Liver (tissue), 3 donors: ENCODE measurements around the gene PWP1.

Experiments
- EGR1 ChIP-seq, 2 donors: IDR thresholded peaks; 2 replicates each; pipeline ENCODE4 v1.6.1; 2016 to 2018; ENCODE audit warnings: antibody characterized with exemption in 2 of 2, low read depth in 2 of 2
- FOXA1 ChIP-seq: IDR thresholded peaks from 2 replicates; pipeline ENCODE4 v1.6.1; 2016; ENCODE audit warnings: antibody characterized with exemption
- GABPA ChIP-seq, 2 donors: IDR thresholded peaks in 1 of 2; conservative IDR thresholded peaks in 1 of 2; 2 replicates each; pipeline ENCODE4 v1.6.1; 2016; ENCODE audit warnings: antibody characterized with exemption in 2 of 2, mild to moderate bottlenecking in 1 of 2, moderate library complexity in 1 of 2
- HNF4A ChIP-seq, 2 donors: conservative IDR thresholded peaks; 2 replicates each; pipeline ENCODE4 v1.6.1; 2016; ENCODE audit warnings: antibody characterized with exemption in 2 of 2, mild to moderate bottlenecking in 2 of 2
- RAD21 ChIP-seq, 2 donors: IDR thresholded peaks; 2 replicates each; pipeline ENCODE4 v1.6.1; 2016; ENCODE audit warnings: antibody characterized with exemption in 2 of 2, mild to moderate bottlenecking in 2 of 2
- SP1 ChIP-seq: IDR thresholded peaks from 2 replicates; pipeline ENCODE4 v1.6.1; 2018; ENCODE audit warnings: antibody characterized with exemption, mild to moderate bottlenecking
- TAF1 ChIP-seq: conservative IDR thresholded peaks from 2 replicates; pipeline ENCODE4 v1.6.1; 2016; ENCODE audit warnings: antibody characterized with exemption, mild to moderate bottlenecking
- TF ChIP-seq, protein P1 (sequence below): fragments of 150-350 bp; IDR thresholded peaks from 2 replicates; pipeline ENCODE4 v1.5.1; 2017; ENCODE audit warnings: improper control_type of control experiment, low read depth, low read length; ENCODE audit not compliant: missing input control
- TF ChIP-seq, protein P2 (sequence below): IDR thresholded peaks from 2 replicates; pipeline ENCODE4 v1.6.1; 2016; ENCODE audit warnings: antibody characterized with exemption, mild to moderate bottlenecking
- TF ChIP-seq, protein P3 (sequence below): IDR thresholded peaks from 2 replicates; pipeline ENCODE4 v1.6.1; 2016; ENCODE audit warnings: antibody characterized with exemption
- TF ChIP-seq, protein P4 (sequence below): IDR thresholded peaks from 2 replicates; pipeline ENCODE4 v1.6.1; 2016; ENCODE audit warnings: antibody characterized with exemption
- donor health status: healthy.
- donor health status: healthy.

DNA sequence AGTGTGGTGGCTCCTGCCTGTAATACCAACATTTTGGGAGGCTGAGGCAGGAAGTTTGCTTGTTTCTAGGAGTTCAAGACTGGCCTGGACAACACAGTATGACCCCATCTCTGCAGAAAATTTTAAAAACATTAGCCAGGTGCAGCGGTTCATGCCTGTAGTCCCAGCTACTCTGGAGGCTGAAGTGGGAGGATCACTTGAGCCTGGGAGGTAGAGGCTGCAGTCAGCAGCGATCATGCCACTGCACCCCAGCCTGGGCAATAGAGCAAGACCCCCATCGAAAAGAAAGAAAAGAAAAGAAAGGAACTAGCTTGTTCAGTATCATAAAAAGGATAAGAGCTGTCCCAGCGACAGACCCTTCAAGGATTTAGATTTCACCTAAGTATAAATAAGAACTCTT is 18.1 kb upstream of the PWP1 start:
- TF ChIP-seq, protein P1, sequence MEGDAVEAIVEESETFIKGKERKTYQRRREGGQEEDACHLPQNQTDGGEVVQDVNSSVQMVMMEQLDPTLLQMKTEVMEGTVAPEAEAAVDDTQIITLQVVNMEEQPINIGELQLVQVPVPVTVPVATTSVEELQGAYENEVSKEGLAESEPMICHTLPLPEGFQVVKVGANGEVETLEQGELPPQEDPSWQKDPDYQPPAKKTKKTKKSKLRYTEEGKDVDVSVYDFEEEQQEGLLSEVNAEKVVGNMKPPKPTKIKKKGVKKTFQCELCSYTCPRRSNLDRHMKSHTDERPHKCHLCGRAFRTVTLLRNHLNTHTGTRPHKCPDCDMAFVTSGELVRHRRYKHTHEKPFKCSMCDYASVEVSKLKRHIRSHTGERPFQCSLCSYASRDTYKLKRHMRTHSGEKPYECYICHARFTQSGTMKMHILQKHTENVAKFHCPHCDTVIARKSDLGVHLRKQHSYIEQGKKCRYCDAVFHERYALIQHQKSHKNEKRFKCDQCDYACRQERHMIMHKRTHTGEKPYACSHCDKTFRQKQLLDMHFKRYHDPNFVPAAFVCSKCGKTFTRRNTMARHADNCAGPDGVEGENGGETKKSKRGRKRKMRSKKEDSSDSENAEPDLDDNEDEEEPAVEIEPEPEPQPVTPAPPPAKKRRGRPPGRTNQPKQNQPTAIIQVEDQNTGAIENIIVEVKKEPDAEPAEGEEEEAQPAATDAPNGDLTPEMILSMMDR = no peak
- TF ChIP-seq, protein P2, sequence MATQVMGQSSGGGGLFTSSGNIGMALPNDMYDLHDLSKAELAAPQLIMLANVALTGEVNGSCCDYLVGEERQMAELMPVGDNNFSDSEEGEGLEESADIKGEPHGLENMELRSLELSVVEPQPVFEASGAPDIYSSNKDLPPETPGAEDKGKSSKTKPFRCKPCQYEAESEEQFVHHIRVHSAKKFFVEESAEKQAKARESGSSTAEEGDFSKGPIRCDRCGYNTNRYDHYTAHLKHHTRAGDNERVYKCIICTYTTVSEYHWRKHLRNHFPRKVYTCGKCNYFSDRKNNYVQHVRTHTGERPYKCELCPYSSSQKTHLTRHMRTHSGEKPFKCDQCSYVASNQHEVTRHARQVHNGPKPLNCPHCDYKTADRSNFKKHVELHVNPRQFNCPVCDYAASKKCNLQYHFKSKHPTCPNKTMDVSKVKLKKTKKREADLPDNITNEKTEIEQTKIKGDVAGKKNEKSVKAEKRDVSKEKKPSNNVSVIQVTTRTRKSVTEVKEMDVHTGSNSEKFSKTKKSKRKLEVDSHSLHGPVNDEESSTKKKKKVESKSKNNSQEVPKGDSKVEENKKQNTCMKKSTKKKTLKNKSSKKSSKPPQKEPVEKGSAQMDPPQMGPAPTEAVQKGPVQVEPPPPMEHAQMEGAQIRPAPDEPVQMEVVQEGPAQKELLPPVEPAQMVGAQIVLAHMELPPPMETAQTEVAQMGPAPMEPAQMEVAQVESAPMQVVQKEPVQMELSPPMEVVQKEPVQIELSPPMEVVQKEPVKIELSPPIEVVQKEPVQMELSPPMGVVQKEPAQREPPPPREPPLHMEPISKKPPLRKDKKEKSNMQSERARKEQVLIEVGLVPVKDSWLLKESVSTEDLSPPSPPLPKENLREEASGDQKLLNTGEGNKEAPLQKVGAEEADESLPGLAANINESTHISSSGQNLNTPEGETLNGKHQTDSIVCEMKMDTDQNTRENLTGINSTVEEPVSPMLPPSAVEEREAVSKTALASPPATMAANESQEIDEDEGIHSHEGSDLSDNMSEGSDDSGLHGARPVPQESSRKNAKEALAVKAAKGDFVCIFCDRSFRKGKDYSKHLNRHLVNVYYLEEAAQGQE = no peak
- no peak for TF ChIP-seq EGR1 (IDR thresholded peaks at IDR 0.05; ENCODE audit: low read depth in 2 of 2)
- no peak for TF ChIP-seq TAF1
- no peak for TF ChIP-seq RAD21 (IDR thresholded peaks at IDR 0.05)
- TF ChIP-seq, protein P3, sequence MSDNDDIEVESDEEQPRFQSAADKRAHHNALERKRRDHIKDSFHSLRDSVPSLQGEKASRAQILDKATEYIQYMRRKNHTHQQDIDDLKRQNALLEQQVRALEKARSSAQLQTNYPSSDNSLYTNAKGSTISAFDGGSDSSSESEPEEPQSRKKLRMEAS = no peak
- TF ChIP-seq, protein P4, sequence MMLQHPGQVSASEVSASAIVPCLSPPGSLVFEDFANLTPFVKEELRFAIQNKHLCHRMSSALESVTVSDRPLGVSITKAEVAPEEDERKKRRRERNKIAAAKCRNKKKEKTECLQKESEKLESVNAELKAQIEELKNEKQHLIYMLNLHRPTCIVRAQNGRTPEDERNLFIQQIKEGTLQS = no peak
- TF ChIP-seq HNF4A (conservative IDR thresholded peaks at IDR 0.05) = no peak
- no peak for TF ChIP-seq SP1
- no peak for TF ChIP-seq GABPA (IDR thresholded peaks at IDR 0.05 in 1 of 2, conservative IDR thresholded peaks at IDR 0.05 in 1 of 2)
- no peak for TF ChIP-seq FOXA1
